AG09309 (cell line): Measurements from ENCODE around the gene NUP107.
"Not testable (repeated sequence)": the region's sequence is repeated elsewhere in the genome, so short reads cannot be mapped to it uniquely, and the experiment has no call there.

Experiments used
- DNase-seq: peaks from one replicate; pipeline ENCODE4 v3.0.0-alpha.2; 2010; ENCODE audit warnings: low read depth
- H3K4me3 ChIP-seq: 2 replicates; pipeline ENCODE4 v1.5.1; 2011; ENCODE audit warnings: mild to moderate bottlenecking, low read depth, low read length, moderate library complexity; ENCODE audit not compliant: control insufficient read depth
- TF ChIP-seq, protein P1 (sequence below): IDR thresholded peaks from 2 replicates; pipeline ENCODE4 v1.5.1; 2011; ENCODE audit warnings: mild to moderate bottlenecking, low read depth, low read length, inconsistent platforms; ENCODE audit not compliant: insufficient read depth, control insufficient read depth; ENCODE audit errors: missing control alignments

Gene NUP107

DNA sequence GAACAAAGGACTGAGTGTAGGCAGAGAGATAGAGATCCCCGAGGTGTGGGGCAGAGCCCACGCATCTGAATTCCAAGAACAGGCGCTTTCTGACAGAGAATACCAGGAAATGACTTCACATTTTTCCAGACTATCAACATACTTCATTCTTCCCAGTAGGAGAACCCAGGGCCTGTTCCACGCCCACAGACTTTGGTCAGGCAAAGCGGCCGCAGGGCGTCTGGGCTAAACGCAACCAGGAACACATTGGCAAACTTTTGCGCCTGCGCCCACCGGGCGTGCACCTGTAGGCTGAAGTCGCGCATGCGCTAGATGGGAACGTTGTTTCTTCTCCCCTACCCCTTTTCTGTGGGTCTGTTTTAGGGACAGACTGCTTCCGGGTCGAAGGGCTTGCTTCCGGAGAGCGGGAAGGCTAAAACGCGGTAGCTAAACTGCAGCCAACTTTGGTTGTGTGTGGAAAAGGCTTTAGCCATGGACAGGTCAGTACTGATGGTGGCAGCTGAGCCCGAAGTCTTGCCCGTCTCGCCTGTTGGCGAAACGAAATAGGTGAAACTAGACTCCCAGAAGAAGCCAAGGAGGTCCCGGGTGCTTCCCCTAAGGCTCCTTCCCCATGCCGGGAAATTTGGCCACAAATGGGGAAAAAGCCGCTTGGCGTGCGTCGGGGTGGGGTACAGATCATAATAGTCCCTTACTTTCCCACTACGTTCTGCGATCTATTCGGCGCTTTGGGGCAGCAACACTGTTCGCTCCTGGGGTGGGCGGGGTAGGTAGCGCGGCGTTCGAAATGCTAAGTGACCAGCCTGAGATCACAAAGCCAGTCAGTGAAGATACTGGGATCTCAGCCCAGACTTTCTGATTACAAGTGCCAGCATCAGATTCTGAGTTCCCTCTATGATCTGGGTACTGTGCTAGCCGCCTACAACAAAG lies at the start of gene NUP107:
Gene NUP107 (plus strand): TSS at position 384 of the 927 bp plus-strand sequence. CDS start 88 bp downstream, at position 472.
- peak; percentile 96 for DNase-seq
- H3K4me3 ChIP-seq: peak within 1 kb of the TSS; percentile 97
- TF ChIP-seq, protein P1, sequence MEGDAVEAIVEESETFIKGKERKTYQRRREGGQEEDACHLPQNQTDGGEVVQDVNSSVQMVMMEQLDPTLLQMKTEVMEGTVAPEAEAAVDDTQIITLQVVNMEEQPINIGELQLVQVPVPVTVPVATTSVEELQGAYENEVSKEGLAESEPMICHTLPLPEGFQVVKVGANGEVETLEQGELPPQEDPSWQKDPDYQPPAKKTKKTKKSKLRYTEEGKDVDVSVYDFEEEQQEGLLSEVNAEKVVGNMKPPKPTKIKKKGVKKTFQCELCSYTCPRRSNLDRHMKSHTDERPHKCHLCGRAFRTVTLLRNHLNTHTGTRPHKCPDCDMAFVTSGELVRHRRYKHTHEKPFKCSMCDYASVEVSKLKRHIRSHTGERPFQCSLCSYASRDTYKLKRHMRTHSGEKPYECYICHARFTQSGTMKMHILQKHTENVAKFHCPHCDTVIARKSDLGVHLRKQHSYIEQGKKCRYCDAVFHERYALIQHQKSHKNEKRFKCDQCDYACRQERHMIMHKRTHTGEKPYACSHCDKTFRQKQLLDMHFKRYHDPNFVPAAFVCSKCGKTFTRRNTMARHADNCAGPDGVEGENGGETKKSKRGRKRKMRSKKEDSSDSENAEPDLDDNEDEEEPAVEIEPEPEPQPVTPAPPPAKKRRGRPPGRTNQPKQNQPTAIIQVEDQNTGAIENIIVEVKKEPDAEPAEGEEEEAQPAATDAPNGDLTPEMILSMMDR: peak; percentile 47

DNA sequence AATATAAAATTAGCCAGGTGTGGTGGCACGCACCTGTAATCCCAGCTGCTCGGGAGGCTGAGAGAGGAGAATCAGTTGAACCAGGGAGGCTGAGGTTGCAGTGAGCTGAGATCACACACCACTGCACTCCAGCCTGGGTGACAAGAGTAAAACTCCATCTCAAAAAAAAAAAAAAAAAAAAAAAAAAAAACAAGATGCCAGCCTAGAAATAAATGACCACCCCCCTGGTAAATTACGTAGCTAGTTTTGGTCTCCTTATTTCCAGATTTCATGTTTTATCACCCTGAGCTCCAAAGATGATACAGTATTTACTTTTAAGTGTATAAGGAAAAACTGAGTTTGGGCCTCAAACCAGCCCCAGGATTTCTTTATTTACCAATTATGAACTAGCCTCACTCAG lies 49.3 kb upstream of the NUP107 start:
- DNase-seq, H3K4me3 ChIP-seq: not testable (repeated sequence)

- DNase-seq: no peak
- TF ChIP-seq, protein P1: no peak
- no peak overlapping the region for H3K4me3 ChIP-seq
Measured at GRCh38 chr12:68638171-68638570, 48.6 kb upstream of the NUP107 start.

GRCh38 chr12:68638721-68639395 lies 47.9 kb upstream of the NUP107 start:
- TF ChIP-seq, protein P1: no peak
- no peak overlapping the region for H3K4me3 ChIP-seq
- no peak for DNase-seq

DNA sequence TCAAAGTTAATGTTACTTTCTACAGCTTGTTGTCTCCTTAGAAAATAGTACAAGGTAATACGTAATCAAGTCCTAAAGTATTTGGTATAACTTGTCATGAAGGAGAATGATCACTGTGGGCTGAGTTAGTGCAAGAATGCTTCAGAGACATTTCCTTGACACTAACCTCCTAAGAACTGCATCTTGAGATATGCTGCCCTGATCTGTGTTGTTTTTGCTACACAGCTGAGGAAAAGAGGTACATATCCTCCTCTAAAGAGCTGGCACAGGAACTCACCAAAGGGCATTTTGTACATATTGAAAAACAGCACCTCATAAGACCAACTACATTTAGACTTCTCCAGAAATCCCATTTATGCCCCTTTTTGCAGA lies 47.4 kb upstream of the NUP107 start:
- DNase-seq: no peak
- TF ChIP-seq, protein P1: no peak
- H3K4me3 ChIP-seq: no peak overlapping the region

GRCh38 chr12:68641138-68641537 lies 45.6 kb upstream of the NUP107 start:
- TF ChIP-seq, protein P1: no peak
- no peak overlapping the region for H3K4me3 ChIP-seq
- no peak for DNase-seq

- DNase-seq: no peak
- H3K4me3 ChIP-seq: no peak overlapping the region
- TF ChIP-seq, protein P1: no peak
Measured at GRCh38 chr12:68646484-68646883, 40.3 kb upstream of the NUP107 start.
